ENCODE measurements around the gene PARD3. TPM values are rescaled to one million over a fixed set of nuclear protein-coding genes. Genes with fewer than 3 reads are reported as not detected.

The PARD3 gene
- polyA plus RNA-seq, 3 donors from 2014 or later, result 0.72 TPM; not detected in 2

DNA sequence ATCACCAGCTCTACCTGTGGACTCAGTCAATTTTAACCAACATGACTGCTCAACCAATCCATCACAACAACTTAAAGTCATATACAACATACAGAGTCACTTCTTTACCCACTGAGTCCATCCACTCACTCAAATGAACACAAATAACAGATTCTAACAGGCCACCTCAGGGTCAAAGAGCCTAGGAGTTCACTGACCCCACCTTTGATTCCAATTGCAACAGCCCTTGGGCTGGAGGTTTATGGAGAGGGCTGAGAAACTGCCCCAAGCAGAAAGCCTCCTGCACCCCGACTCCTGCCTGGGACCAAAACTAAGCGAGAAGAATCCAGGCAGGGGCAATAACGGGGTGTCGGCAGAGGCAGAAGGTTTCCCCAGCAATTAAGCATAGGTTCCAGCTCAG lies 263.8 kb downstream of the PARD3 start:
- DNase-seq, result no peak
- Mint-ChIP-seq H3K27ac (peak overlapping the region in 1 of 6 donors; percentile 14), H3K4me3 (no peak overlapping the region), H3K36me3 (no peaks in the 10 kb centered on the region), H3K4me1 (no peaks in the 10 kb centered on the region), H3K9me3 (no peaks in the 10 kb centered on the region), H3K27me3 (ENCODE audit: low read depth in 3 of 3) (peaks cover 0 to 10% (median 0%) of the 10 kb centered on the region in 3 donors)

DNA sequence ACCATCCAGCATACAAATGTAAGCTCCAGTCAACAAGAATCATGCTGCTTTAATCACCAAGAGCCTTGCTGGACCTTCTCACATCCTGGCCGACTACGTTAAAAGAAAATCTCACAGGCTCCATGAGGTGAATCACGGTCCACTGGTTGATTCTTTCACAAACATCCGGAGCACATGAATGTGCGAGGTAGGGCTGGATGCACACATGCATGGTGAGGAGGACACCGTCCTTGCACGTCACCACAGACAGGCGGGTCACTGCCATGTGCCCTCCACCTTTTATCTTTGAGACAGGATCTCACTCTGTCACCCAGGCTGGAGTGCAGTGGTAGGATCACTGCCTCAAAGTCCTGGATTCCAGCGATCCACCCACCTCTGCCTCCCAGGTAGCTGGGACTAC lies 265.1 kb downstream of the PARD3 start:
- H3K36me3 Mint-ChIP-seq, result no peaks in the 10 kb centered on the region
- no peak overlapping the region for H3K4me3 Mint-ChIP-seq

DNA sequence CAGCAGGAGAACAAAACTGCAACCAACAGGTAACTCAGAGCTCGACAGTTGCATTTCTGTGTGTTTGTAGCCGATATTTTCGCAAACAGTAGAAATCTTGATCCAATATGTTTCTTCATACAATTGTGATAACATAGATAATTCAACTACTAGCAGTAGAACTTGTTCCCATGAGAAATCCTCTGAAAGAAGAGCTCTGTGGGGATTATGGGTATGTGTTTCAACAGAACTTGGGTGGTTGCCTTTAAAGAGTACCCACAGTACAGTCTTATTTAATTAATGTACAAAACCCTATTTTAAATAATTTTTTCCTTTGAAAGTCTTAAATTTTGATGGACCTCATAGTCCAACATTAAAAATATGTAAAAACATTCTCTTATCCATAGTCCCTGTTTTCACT lies 266.1 kb downstream of the PARD3 start:
- peaks cover 0 to 10% (median 0%) of the 10 kb centered on the region in 3 donors for H3K27me3 Mint-ChIP-seq (ENCODE audit: low read depth in 3 of 3)
- no peaks in the 10 kb centered on the region for H3K4me1 Mint-ChIP-seq
- H3K36me3 Mint-ChIP-seq, result no peaks in the 10 kb centered on the region
- H3K27ac Mint-ChIP-seq, result no peak overlapping the region
- no peaks in the 10 kb centered on the region for H3K9me3 Mint-ChIP-seq
- H3K4me3 Mint-ChIP-seq, result no peak overlapping the region
- DNase-seq, result no peak

More for the DNA sequence above, 265.1 kb downstream of the PARD3 start:
- Mint-ChIP-seq H3K9me3 (no peaks in the 10 kb centered on the region), H3K4me1 (no peaks in the 10 kb centered on the region), H3K27ac (no peak overlapping the region), H3K27me3 (ENCODE audit: low read depth in 3 of 3) (peaks cover 0 to 10% (median 0%) of the 10 kb centered on the region in 3 donors)
- DNase-seq, result no peak

DNA sequence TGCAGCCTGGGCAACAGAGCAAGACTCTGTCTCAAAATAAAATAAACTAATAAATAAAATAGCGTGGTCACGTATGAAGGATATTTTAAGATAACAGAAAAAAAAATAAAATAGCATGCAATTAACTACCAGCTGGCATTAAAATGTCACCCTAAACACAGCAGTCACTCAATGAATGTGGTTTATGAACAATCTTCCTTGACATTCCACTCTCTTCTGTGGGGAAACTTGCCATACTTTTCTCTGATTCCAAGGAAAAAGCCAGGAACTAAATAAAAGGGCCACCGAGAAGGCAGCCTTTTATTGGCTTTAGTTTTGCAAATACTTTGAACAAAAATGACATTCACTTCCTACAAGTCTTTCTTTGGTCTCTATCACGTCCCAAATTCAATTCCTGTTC lies 266.6 kb downstream of the PARD3 start:
- H3K27me3 Mint-ChIP-seq (ENCODE audit: low read depth in 3 of 3), result peaks cover 0 to 10% (median 0%) of the 10 kb centered on the region in 3 donors
- no peak overlapping the region for H3K4me3 Mint-ChIP-seq
- no peaks in the 10 kb centered on the region for H3K9me3 Mint-ChIP-seq
- no peak for DNase-seq
- no peak overlapping the region for H3K27ac Mint-ChIP-seq
- H3K36me3 Mint-ChIP-seq, result no peaks in the 10 kb centered on the region
- no peaks in the 10 kb centered on the region for H3K4me1 Mint-ChIP-seq

DNA sequence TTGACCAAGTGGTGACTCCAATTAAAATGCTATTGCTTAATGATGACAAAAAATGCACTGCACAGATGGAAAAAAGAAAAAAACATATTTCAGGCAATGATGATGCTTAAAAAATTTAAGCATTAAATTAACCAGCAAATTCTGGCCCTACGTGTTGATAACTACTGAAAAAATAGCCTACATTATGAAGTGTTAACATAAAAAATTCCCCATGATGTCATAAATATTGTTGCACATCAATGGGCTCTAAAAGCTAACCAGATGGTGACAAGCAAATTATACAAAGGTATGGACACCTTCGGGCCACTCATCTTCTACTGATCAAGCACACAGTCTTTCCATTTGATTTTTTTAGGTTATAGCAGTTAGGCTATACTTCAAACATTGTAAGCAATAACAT lies 267.4 kb downstream of the PARD3 start:
- Mint-ChIP-seq H3K36me3 (no peaks in the 10 kb centered on the region), H3K27me3 (ENCODE audit: low read depth in 3 of 3) (peaks cover 0 to 10% (median 0%) of the 10 kb centered on the region in 3 donors), H3K27ac (no peak overlapping the region), H3K4me1 (no peaks in the 10 kb centered on the region), H3K9me3 (no peaks in the 10 kb centered on the region), H3K4me3 (no peak overlapping the region)
- no peak for DNase-seq

DNA sequence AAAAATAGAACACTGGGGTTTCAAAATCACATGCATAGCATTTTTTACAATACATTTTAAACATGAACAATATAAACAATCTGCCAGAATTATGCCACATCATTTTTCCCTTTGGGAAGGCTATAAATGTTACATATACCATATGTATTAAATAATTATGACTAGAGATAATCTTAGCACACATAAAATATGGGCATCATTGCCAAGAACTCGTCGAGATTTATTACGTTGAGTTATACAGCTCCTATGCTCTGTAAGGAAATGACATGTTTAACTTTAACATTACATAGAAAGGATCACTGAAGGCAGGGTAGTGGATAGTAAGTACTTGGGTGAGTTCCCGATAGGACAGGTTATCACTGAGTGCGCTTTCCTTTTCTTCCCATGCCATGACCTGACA lies 267.8 kb downstream of the PARD3 start:
- Mint-ChIP-seq H3K4me3 (no peak overlapping the region), H3K36me3 (no peaks in the 10 kb centered on the region), H3K27ac (no peak overlapping the region), H3K27me3 (ENCODE audit: low read depth in 3 of 3) (peaks cover 0 to 10% (median 0%) of the 10 kb centered on the region in 3 donors), H3K4me1 (no peaks in the 10 kb centered on the region), H3K9me3 (no peaks in the 10 kb centered on the region)
- no peak for DNase-seq

DNA sequence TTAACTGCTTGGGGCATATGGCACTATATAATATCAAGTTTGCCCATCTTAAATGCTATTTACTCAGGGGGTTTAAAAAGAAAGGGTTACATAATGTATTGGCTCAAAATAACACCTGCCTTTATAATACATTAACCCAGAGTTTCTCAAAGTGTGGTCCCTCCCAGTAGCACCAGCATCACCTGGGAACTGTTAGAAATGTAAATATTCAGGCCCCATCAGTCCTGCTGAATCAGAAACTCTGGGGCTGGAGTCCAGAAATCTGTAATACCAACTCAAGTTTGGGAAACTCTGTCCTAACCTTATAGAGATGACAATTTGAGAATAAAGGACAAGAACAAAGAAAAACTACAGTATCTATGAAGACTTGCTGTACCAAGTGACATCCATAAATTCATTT lies 270.7 kb downstream of the PARD3 start:
- H3K9me3 Mint-ChIP-seq, result no peaks in the 10 kb centered on the region
- DNase-seq, result no peak
- H3K27ac Mint-ChIP-seq, result no peak overlapping the region
- H3K4me3 Mint-ChIP-seq, result no peak overlapping the region
- H3K27me3 Mint-ChIP-seq (ENCODE audit: low read depth in 3 of 3), result peaks cover 0 to 4% (median 2%) of the 10 kb centered on the region in 3 donors
- no peaks in the 10 kb centered on the region for H3K36me3 Mint-ChIP-seq
- H3K4me1 Mint-ChIP-seq, result no peaks in the 10 kb centered on the region

DNA sequence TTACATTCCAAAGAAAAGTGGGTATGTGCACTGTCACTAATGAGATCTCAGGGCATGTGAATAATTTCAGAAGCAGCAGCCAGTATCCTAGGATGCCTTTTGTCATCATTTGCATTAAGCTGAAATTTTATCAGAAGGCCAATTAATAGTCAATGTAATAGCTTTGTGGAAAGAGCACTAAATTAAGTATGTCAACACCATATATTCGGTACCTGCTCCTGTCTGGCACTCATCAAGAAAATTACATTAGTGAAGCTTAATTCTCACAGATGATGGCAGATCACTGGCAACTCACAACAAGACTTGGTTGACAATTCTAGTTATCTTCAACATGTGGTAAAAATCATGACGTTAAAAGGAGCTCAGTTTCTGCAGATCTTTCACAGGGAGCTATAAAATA lies 271.4 kb downstream of the PARD3 start:
- Mint-ChIP-seq H3K4me1 (no peaks in the 10 kb centered on the region), H3K36me3 (no peaks in the 10 kb centered on the region), H3K27me3 (ENCODE audit: low read depth in 3 of 3) (peaks cover 0 to 4% (median 2%) of the 10 kb centered on the region in 3 donors), H3K27ac (no peak overlapping the region), H3K9me3 (no peaks in the 10 kb centered on the region), H3K4me3 (no peak overlapping the region)
- no peak for DNase-seq

DNA sequence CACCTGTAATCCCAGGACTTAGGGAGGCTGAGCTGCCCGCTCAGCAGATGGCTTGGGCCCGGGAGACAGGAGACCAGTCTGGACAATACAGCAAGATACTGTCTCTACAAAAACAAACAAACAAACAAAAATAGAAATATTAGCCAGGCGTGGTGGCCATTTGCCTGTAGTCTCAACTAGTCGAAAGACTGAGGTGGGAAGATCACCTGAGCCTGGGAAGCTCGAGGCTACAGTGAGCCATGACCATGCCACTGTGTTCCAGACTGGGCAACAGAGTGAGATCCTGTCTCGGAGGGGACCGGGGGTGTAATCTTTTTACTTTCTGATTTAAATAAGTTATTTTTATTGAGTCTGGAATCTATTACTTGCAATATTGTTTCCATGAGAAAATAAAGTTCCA lies 274.6 kb downstream of the PARD3 start:
- DNase-seq, result no peak
- Mint-ChIP-seq H3K4me1 (peaks cover 0 to 10% of the 10 kb centered on the region in 2 donors), H3K27me3 (ENCODE audit: low read depth in 3 of 3) (peaks cover 0 to 2% (median 0%) of the 10 kb centered on the region in 3 donors), H3K4me3 (no peak overlapping the region), H3K9me3 (no peaks in the 10 kb centered on the region), H3K36me3 (no peaks in the 10 kb centered on the region), H3K27ac (no peak overlapping the region)

DNA sequence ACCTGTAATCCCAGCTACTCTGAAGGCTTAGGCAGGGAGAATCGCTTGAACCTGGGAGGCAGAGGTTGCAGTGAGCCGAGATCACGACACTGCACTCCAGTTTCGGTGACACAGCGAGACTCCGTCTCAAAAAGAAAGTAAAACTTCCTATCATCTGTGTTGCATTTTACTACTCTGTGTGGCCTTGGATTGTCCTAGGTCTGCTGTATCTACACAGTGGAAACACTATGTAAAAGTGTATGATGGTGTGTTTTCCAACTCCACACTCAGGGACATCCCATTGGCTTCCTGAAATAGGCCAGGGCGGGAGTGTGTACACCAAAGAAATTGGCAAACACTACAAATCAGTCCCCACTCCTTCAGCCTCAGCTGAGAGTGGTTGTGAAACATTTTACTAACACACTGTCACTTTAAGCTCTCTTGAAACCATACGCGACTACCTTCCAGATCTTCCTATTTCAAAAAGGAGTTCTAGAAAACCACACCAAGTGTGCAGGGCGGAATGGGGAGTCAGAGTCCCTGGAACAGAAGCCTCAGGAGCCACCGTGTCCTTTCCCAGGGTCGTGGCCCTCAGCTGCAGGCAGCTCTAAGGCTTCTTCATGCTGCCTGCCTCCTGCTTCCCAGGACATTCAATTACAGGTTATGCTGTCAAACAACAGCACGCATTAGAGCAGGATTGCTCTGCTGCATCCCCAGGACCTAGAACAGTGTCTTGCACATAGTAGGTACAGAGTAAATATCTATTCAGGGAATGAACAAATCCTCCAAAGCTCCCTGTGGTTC lies 275.4 kb downstream of the PARD3 start:
- Mint-ChIP-seq H3K36me3 (no peaks in the 10 kb centered on the region), H3K27me3 (ENCODE audit: low read depth in 3 of 3) (peaks cover 0 to 2% (median 0%) of the 10 kb centered on the region in 3 donors), H3K27ac (peak overlapping the region in 1 of 6 donors; percentile 56), H3K4me1 (peaks cover 0 to 10% of the 10 kb centered on the region in 2 donors), H3K4me3 (peak overlapping the region in 3 of 5 donors; percentile 32 to 70 (median 54)), H3K9me3 (no peaks in the 10 kb centered on the region)
- no peak for DNase-seq

DNA sequence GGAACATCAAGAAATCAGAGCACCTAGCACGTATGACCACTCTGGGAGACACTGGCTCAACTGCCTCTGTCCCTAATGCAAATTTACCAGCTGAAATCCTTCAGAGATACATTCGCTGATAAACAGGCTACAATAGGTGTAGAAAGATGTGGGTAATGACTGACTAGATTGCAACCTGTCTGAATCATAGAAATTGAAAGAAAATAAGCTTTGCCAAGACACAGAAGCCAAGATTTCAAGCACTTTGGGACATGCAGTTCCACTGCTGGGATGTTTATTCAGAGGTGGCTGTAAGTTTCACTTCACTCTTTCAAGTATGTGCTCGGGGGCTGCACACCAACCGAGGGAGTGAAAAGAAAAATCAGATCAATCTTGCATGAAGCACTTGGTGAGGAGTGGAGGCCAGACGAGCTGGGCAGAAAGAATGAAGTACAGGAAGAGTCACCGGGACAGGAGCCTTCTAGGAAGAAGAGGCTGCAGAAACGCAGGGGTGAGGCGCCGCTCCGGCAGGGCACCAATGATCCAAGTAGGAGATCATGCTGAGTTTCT lies 276.7 kb downstream of the PARD3 start:
- H3K9me3 Mint-ChIP-seq, result no peaks in the 10 kb centered on the region
- H3K4me3 Mint-ChIP-seq, result peak overlapping the region in 1 of 5 donors; percentile 7
- no peaks in the 10 kb centered on the region for H3K36me3 Mint-ChIP-seq
- no peak for DNase-seq
- peaks cover 0 to 10% of the 10 kb centered on the region in 2 donors for H3K4me1 Mint-ChIP-seq
- H3K27ac Mint-ChIP-seq, result no peak overlapping the region
- H3K27me3 Mint-ChIP-seq (ENCODE audit: low read depth in 3 of 3), result peaks cover 0 to 2% (median 0%) of the 10 kb centered on the region in 3 donors

DNA sequence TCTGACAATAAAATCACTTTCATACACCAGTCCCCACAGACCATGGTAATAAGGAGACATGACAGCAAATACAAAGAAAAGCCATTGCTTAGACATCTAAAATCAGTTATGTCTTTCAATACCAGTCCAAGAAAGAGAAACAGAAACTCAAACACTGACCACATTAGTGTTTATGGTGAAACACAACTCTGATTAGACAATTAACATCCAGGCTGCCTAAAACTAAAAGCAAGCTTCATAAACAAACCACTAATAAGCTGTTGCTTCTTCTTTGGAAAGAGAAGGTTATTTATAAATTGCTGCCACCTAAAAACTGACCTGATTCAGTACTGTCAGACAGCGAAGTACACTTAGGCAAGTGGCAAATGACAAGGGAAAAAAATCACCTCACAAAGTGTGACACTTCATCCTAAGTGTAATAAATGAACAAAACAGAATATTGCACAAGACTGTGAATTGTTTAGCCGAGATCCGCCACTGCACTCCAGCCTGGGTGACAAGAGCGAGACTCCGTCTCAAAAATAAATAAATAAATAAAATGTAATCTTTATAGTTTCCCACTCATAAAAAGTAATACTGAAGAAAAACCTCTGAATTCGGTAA lies 277.4 kb downstream of the PARD3 start:
- H3K4me1 Mint-ChIP-seq, result peaks cover 0 to 10% of the 10 kb centered on the region in 2 donors
- no peaks in the 10 kb centered on the region for H3K36me3 Mint-ChIP-seq
- peak overlapping the region in 1 of 6 donors; percentile 18 for H3K27ac Mint-ChIP-seq
- peaks cover 0 to 4% (median 2%) of the 10 kb centered on the region in 3 donors for H3K27me3 Mint-ChIP-seq (ENCODE audit: low read depth in 3 of 3)
- H3K9me3 Mint-ChIP-seq, result no peaks in the 10 kb centered on the region
- DNase-seq, result no peak
- peak overlapping the region in 1 of 5 donors; percentile 41 for H3K4me3 Mint-ChIP-seq

DNA sequence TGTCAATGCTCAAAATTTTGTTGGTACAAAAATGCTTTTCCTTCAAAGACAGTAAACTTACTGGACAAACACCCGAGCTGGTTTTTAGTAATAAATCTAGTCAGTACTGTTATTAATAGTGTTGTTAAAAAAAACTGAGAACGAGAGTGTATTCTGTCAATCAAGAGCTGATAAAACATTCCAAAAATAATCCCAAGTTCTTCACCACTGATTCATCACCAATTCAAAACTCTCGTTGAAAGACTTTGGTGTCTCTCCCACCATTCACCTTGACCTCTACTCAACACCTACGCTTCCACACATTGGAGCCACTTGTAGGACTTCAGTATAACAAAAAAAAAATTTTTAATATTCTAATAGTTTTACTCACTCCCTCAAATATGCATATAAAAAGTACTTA lies 279.2 kb downstream of the PARD3 start:
- Mint-ChIP-seq H3K36me3 (no peaks in the 10 kb centered on the region), H3K27ac (no peak overlapping the region), H3K4me3 (no peak overlapping the region), H3K4me1 (peaks cover 0 to 10% of the 10 kb centered on the region in 2 donors), H3K9me3 (no peaks in the 10 kb centered on the region), H3K27me3 (ENCODE audit: low read depth in 3 of 3) (peaks cover 0 to 4% (median 0%) of the 10 kb centered on the region in 3 donors)
- no peak for DNase-seq

DNA sequence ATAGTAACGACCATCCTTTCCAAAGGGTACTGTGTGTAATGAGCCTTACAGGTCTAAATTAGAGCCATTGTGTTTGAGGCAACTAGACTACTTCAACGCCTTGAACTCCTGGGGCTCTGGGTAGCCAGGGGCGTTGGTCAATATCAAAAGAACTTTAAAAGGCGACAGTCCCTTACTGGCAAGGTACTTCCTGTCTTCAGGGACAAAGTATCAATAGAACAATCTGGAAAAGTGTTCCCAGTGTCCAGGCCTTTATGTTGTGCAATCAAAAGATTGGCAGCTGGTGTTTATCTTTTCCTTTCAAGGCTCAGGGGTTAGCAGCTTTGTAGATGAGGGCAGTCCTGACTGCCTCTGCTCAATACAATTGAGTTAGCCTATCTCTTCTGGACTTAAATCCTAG lies 284.3 kb downstream of the PARD3 start:
- no peak for DNase-seq
- H3K27me3 Mint-ChIP-seq (ENCODE audit: low read depth in 3 of 3), result peaks cover 0 to 6% (median 0%) of the 10 kb centered on the region in 3 donors
- no peak overlapping the region for H3K27ac Mint-ChIP-seq
- no peaks in the 10 kb centered on the region for H3K9me3 Mint-ChIP-seq
- no peak overlapping the region for H3K4me3 Mint-ChIP-seq
- no peaks in the 10 kb centered on the region for H3K4me1 Mint-ChIP-seq
- H3K36me3 Mint-ChIP-seq, result no peaks in the 10 kb centered on the region
